ENCODE data around the gene RBMS3. TPM values are rescaled to one million over a fixed set of nuclear protein-coding genes. Genes with fewer than 3 reads are reported as not detected.
A peak's percentile ranks its signal among the peaks of the same experiment; 100 is the strongest.

Gene RBMS3
- total and polyA plus RNA-seq, 3 donors from 2014 or later = 5.6 to 36.2 (median 19.7) TPM

GRCh38 chr3:29912600-29913288 lies 631.9 kb downstream of the RBMS3 start:
- Histone ChIP-seq H3K27ac (no peak overlapping the region), H3K27me3 (no peaks in the 10 kb centered on the region), H3K9me3 (no peaks in the 10 kb centered on the region), H3K4me3 (no peak overlapping the region), H3K36me3 (ENCODE audit: low read depth, missing control alignments) (no peaks in the 10 kb centered on the region), H3K4me1 (no peaks in the 10 kb centered on the region)
- DNase-seq = no peak
- intact Hi-C loops (cut with DNase I; ENCODE audit: low total_unique reads) = no loop called here
- 69 to 76% methylated on average over 2 of the region's 2 CpGs for WGBS, 2 donors
- TF ChIP-seq CTCF (IDR thresholded peaks at IDR 0.05) = no peak

DNA sequence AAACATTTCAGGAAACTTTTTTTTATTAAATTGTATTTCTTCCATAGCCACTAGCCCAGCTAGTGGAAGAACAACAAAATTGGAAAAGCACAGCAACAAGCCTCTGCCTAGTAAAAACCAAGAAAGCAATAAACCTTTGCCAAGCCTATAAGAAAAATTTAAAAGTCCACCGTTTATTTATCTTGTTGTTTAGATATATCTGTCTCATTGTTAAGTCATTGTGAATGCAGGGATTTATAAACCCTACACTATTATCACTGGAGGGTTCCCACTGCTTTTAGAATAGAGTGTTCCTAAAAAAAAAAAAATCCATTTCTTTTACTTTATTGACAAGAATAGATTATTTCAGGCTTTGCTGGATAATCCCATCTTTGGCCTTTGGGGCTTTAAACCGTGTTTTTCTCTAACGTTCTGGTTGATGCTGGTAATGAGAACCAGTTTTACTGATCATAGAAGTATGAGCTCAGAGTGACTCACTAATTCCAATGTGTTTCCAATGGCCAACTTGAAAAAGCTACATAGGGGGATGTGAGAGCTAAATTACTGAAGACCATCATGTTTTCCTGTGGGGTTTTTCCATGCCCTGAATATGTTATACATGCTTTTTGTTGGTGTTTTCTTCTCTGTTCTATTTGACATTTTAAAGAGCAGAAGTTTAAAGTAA lies 634.1 kb downstream of the RBMS3 start:
- H3K4me3 ChIP-seq = no peak overlapping the region
- no peaks in the 10 kb centered on the region for H3K9me3 ChIP-seq
- H3K4me1 ChIP-seq = no peaks in the 10 kb centered on the region
- no peaks in the 10 kb centered on the region for H3K27me3 ChIP-seq
- H3K27ac ChIP-seq = peak overlapping the region in 1 of 2 donors; percentile 8
- H3K36me3 ChIP-seq (ENCODE audit: low read depth, missing control alignments) = no peaks in the 10 kb centered on the region
- 58 to 78% methylated on average over 3 of the region's 3 CpGs for WGBS, 2 donors
- no peak for DNase-seq
- TF ChIP-seq CTCF (IDR thresholded peaks at IDR 0.05) = no peak
- no peak for TF ChIP-seq POLR2A (IDR thresholded peaks at IDR 0.05)
- intact Hi-C loops (cut with DNase I; ENCODE audit: low total_unique reads) = no loop called here

GRCh38 chr3:29919571-29919970 lies 638.7 kb downstream of the RBMS3 start:
- DNase-seq = no peak
- H3K4me3 ChIP-seq = no peak overlapping the region
- WGBS, 2 donors = 71 to 72% methylated on average over 1 of the region's 1 CpG
- H3K27ac ChIP-seq = no peak overlapping the region
- no peaks in the 10 kb centered on the region for H3K27me3 ChIP-seq
- TF ChIP-seq POLR2A (IDR thresholded peaks at IDR 0.05) (no peak), CTCF (IDR thresholded peaks at IDR 0.05) (no peak)
- H3K4me1 ChIP-seq = no peaks in the 10 kb centered on the region
- intact Hi-C loops (cut with DNase I; ENCODE audit: low total_unique reads) = no loop called here
- no peaks in the 10 kb centered on the region for H3K36me3 ChIP-seq (ENCODE audit: low read depth, missing control alignments)
- no peaks in the 10 kb centered on the region for H3K9me3 ChIP-seq

DNA sequence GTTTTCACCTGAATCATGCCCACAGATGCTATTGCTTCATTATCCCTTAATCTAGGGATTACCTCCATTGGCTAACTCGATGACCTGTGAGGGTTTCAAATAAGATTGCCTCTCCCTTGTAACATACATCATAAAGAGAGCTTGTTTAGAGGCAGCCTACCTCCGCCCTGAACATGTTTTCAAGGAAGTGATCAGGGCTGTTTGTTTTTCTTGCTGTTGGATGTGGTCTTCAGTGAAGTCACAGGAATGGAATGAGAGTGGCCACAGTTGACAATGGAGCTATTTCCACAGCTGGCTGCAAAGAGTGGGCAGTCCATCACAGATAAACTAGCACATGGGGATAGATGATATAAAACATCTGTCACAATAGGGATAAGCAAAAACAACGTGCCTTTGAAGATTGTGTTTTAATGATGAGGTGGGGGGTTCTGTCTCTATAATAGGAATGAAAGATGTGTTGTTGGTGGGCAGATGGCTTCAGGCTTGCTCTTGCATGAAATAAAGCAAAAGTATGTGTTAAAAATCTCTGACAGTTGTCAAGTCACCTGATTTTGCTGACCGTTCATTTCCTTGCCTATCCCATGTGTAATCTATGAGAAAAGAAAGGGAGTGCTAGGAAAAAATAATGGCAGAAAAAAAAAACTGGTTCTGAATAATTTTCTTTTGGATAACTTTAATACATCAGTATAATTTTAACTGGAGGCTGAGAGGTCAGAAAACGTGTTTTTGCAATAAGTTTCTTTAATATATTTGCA lies 642.3 kb downstream of the RBMS3 start:
- Histone ChIP-seq H3K36me3 (ENCODE audit: low read depth, missing control alignments) (no peaks in the 10 kb centered on the region), H3K9me3 (no peaks in the 10 kb centered on the region), H3K27me3 (no peaks in the 10 kb centered on the region), H3K4me1 (no peaks in the 10 kb centered on the region), H3K27ac (no peak overlapping the region), H3K4me3 (no peak overlapping the region)
- DNase-seq = no peak
- WGBS, 2 donors = 47 to 50% methylated on average over 5 of the region's 5 CpGs
- intact Hi-C loops (cut with DNase I; ENCODE audit: low total_unique reads) = no loop called here
- TF ChIP-seq POLR2A (IDR thresholded peaks at IDR 0.05) = no peak
- no peak for TF ChIP-seq CTCF (IDR thresholded peaks at IDR 0.05)
